NCI-H2081 (cell line): ENCODE measurements around the gene IQGAP3.

Experiments
- DNase-seq, 2 experiments: peaks; one replicate each; lab custom pipeline; 2025; lab: John Stamatoyannopoulos, UW

IQGAP3 gene

GRCh38 chr1:156496211-156496761 lies 76.1 kb downstream of the IQGAP3 start:
- DNase-seq: no peak

GRCh38 chr1:156495401-156496140 lies 76.8 kb downstream of the IQGAP3 start:
- no peak for DNase-seq

- no peak for DNase-seq
Measured at GRCh38 chr1:156494309-156494895, 78.0 kb downstream of the IQGAP3 start.

- DNase-seq: no peak
Measured at GRCh38 chr1:156493742-156494141, 78.6 kb downstream of the IQGAP3 start.

DNA sequence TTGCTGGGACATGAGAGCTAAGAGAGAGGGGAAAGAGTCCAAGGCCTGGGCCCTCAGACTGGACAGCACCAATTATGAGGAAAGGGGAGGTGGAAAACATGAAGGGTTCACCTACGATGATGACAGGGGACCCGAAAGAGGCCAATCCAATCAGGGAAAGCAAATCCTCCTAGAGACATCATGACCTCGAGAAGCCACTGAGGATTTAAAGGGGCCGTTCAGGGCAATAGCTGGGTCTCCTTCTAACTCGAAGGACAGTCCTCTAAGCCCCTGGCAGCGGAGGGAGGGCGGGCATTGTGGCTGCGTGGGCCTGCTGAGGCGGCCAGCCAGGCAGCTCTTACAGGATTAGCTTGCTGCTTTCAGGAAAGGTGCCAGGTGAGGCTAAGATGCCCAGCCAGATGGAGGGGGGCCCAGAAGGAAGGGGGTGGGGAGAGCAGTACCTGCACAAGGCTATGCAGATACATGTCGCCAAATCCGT lies 79.2 kb downstream of the IQGAP3 start:
- DNase-seq: no peak

GRCh38 chr1:156492591-156493080 lies 79.7 kb downstream of the IQGAP3 start:
- no peak for DNase-seq

GRCh38 chr1:156492013-156492590 lies 80.3 kb downstream of the IQGAP3 start:
- DNase-seq: no peak

DNA sequence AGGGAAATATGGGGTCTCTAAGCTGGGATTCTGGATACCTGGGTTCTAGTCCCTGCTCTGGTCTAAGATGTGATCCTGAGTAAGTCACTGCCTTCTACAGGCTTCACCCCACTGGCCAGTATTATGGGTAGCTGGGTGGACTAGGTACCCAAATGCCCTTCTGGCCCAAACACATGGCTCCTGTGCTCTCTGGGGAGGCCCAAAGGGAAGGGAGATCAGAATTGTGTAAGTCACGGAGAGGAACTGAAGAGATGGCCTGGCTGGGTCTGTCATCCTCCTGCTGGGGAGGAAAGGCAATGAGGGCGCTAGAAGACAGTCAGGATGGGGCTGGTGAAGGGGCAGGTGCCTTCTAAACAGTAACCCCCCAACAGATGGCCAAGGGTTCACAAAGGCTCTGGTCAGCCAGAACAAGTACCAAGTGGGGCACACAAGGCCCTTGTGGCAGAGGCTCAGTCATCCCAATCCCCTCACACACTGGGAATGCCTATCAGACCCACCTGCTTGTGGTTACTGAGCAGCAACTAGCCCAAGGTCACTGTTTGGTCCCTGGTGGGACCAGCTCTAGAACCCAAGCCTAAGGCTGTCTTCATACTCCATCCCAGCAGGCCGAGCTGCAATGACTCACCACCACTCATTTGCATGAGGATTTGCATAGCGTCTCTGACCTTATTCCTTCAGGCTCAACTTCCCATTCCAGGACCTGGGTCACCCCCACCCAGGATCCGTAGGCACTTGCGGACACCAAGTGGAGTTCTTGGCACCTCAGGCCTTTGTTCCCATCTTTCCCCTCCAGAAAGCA lies 81.0 kb downstream of the IQGAP3 start:
- no peak for DNase-seq

DNA sequence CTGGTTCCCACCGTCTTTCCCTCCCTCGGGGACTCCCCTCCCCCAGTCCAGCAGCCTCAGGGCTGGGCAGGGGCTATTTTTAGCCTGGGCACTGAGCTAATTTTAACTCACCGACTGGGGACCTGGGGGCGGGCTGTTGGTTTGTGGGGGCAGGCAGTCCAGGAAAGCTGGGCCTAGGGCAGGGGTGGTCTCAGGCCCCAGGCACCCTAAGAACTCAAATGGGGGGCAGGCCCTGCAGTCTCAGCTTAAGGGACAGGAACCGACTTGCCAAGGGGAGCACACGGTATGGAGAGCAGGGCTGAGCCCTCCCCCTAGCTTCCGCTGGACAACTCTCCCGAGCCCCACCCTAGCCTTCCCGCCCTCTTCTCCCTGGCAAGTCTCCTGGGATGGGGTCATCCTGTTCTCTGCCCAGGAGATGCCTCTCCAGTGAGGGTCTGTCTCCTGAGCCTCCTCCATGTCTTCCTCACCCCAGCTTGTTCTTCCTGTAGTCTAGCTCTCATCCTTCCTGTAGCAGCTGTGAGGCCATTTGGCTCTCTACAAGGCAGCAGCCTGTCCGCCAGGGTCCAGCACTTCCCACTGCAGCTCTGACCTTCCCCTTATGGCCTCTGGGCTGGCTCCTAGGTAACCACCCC lies 81.8 kb downstream of the IQGAP3 start:
- no peak for DNase-seq

GRCh38 chr1:156489935-156490293 lies 82.5 kb downstream of the IQGAP3 start:
- no peak for DNase-seq

GRCh38 chr1:156489166-156489934 lies 83.0 kb downstream of the IQGAP3 start:
- peak; percentile 84 to 87 for DNase-seq

DNA sequence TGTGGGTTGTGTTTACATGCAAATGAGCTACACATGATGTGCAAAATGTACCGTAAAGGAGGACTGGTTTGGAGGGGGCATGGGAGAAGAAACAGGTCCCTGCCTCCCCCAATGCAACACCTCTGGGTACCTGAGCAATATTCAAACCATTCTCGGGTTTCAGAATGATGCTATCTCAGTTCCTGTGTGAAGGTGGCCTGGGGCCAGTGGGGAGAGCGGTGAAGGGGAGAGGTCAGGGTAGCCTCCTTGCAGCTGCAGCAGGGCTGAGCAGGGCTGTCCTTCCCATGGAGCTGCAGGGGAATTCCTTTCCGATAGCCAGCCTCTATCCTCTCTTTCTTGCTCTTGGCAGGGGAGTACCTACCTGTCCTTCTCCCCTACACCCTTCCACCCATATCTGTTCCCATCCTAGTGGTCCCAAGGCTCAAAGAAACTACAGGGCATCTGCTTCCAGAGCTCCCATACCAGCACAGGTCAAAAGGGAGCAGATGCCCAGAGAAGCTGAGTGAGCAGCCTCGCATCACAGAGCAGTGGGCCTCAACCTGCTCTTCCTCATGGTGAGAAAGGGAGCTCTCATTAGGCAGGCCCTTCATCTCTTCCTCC lies 83.7 kb downstream of the IQGAP3 start:
- no peak for DNase-seq

- DNase-seq: no peak
Measured at GRCh38 chr1:156487862-156488261, 84.5 kb downstream of the IQGAP3 start.

DNA sequence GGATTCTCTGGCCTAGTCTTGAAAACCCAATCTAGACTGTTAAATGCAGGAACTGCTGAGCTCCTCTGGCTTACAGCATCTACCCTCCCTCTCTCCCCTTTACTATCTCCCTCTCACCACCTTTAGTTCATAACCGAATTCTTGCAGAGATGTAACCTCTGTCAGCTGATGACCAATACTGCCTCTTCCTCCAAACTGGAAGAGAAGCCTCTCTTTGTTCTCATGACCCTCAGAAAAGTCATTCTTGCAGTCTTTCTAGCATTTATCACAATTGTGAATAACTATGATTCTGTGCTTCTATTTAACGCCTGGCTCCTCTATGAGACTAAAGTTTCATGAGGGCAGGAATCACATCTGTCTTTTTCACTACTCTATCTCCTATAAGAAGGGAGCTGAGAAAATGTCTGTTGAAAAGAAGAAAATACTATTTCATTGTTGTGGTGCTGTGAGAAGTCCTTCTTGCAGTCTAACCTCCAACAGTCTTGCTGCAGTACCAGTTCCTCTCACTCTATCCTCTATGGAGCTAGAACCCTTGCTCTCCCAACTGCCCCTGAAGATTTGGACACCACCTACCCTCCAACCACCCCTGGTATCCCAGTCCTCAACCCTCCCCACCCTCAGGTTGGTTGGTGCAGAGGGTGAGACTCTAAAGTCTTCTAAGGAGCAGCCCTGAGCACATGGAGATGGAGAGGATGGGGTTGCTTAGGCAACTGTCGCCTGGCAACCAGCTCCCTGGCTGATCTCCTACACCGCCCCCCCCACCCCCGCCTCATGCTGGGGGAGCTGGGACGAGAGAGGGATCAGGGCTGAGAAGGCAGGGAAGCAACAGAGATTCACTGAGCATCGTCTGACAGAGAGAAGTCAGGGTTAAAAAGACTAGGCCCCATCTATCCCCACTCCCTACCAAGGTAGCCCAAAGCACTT lies 85.7 kb downstream of the IQGAP3 start:
- no peak for DNase-seq

- no peak for DNase-seq
Measured at GRCh38 chr1:156485984-156486383, 86.4 kb downstream of the IQGAP3 start.

DNA sequence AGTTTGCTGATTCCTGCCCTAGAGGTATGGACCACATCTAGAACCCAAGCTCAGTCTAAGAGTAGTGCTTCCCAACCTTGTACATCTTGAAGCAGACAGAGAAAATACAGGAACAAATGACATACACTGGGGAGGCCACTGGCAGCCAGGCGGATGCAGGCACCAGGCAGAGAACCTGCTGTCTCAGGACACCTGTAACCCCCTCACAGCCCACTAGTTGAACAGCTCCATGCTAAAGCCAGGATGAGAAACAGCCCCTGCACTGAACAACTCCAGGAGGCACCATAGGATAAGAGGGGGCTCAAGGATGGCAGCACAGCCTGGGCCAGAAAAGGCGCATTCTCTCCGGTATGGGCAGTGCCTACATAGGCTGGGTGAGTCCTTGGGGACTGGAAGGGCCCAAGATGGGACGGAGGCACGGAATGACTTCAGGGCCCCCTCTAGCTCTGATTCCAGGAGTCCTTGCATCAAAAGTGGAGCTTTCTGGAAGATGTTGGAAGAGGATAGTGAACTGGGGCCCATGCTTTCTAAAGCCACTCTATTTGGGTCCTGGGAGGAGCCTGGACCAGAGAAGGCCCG lies 87.8 kb downstream of the IQGAP3 start:
- DNase-seq: no peak

- no peak for DNase-seq
Measured at GRCh38 chr1:156483397-156483796, 89.0 kb downstream of the IQGAP3 start.

- DNase-seq: no peak
Measured at GRCh38 chr1:156482276-156482675, 90.1 kb downstream of the IQGAP3 start.

DNA sequence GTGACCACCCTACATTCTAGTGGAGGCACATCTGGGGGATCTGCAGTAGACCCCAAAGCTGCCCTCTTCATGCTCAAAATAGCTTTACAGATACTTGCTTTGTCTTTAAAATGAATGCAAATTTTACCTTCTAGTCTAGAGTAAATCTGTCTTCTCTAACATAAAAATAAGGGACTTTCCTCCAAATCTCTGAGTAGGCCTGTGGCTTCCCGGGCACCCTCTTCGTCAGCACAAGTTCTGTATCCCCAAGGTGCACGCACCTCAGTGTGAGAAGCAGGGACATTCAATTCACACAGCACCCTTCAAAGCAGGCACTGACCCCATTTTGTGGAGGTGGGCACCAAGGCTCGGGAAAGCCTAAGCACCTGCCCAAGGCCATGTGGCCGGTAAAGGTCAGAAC lies 90.8 kb downstream of the IQGAP3 start:
- DNase-seq: no peak
